Fibroblast of lung (primary cell): Measurements from ENCODE around the gene MRTFA.

Experiments used
- EZH2 ChIP-seq: IDR thresholded peaks from 2 replicates; pipeline ENCODE4 v1.5.1; 2012; ENCODE audit warnings: low read length, control low read depth, mild to moderate bottlenecking; ENCODE audit errors: missing control alignments
- TF ChIP-seq, protein P1 (sequence below), 2 donors: IDR thresholded peaks in 1 of 2; conservative IDR thresholded peaks in 1 of 2; 1 replicate in 1 of 2; 2 replicates in 1 of 2; pipeline ENCODE4 v1.5.1; 2011 to 2012; ENCODE audit warnings: low read length in 2 of 2, control low read depth in 1 of 2, inconsistent platforms in 1 of 2, low read depth in 1 of 2, mild to moderate bottlenecking in 1 of 2

DNA sequence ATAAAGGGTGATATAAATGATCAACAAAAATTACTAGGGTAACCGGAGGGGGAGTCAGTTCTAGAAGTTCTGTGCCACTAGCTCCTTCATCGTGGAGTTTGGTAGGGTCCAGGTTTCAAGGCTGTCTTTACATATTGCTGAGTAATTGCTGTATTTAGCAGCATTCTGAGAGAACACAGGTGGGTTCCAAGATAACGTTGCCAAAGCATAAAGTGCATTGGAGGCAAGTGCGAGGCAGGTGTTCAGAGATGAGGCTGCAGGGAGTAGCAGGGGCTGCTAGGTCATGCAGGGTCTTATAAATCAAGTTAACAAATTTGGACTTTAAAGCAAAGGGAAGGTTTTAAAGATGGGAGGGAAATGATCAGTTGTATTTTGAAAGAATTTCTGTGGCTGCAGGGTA lies 248.3 kb downstream of the MRTFA start:
- TF ChIP-seq, protein P1, sequence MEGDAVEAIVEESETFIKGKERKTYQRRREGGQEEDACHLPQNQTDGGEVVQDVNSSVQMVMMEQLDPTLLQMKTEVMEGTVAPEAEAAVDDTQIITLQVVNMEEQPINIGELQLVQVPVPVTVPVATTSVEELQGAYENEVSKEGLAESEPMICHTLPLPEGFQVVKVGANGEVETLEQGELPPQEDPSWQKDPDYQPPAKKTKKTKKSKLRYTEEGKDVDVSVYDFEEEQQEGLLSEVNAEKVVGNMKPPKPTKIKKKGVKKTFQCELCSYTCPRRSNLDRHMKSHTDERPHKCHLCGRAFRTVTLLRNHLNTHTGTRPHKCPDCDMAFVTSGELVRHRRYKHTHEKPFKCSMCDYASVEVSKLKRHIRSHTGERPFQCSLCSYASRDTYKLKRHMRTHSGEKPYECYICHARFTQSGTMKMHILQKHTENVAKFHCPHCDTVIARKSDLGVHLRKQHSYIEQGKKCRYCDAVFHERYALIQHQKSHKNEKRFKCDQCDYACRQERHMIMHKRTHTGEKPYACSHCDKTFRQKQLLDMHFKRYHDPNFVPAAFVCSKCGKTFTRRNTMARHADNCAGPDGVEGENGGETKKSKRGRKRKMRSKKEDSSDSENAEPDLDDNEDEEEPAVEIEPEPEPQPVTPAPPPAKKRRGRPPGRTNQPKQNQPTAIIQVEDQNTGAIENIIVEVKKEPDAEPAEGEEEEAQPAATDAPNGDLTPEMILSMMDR (conservative IDR thresholded peaks at IDR 0.05 in 1 of 2, IDR thresholded peaks at IDR 0.05 in 1 of 2; ENCODE audit: low read depth in 1 of 2, low read length in 2 of 2) = no peak
- no peak for TF ChIP-seq EZH2
